ENCODE data around the gene G6PC3.
A peak's percentile ranks its signal among the peaks of the same experiment; 100 is the strongest.

Gene G6PC3

GRCh38 chr17:44109312-44109630 lies 38.7 kb downstream of the G6PC3 start:
- peak overlapping the region; percentile 70 for H3K4me3 ChIP-seq
- DNase-seq (ENCODE audit: low spot score): no peak
- TF ChIP-seq CTCF (IDR thresholded peaks at IDR 0.05): no peak

GRCh38 chr17:44110011-44110686 lies 39.6 kb downstream of the G6PC3 start:
- H3K27ac ChIP-seq: peak overlapping the region; percentile 88 to 97
- no peak for TF ChIP-seq CTCF (IDR thresholded peaks at IDR 0.05)
- H3K4me3 ChIP-seq: peak overlapping the region; percentile 70
- peak; percentile 75 for DNase-seq (ENCODE audit: low spot score)

More at GRCh38 chr17:44109312-44109630, 38.7 kb downstream of the G6PC3 start:
- H3K27ac ChIP-seq: peak overlapping the region; percentile 88 to 97

- Histone ChIP-seq H3K27ac (peak overlapping the region; percentile 88 to 97), H3K4me3 (peak overlapping the region; percentile 70)
- TF ChIP-seq CTCF (IDR thresholded peaks at IDR 0.05): no peak
- peak; percentile 99 for DNase-seq (ENCODE audit: low spot score)
Measured at GRCh38 chr17:44110823-44111633, 40.5 kb downstream of the G6PC3 start.

GRCh38 chr17:44111777-44112176 lies 41.2 kb downstream of the G6PC3 start:
- H3K27ac ChIP-seq: peak overlapping the region; percentile 88 to 97
- H3K4me3 ChIP-seq: peak overlapping the region; percentile 40
- TF ChIP-seq CTCF (IDR thresholded peaks at IDR 0.05): no peak
- no peak for DNase-seq (ENCODE audit: low spot score)

GRCh38 chr17:44112284-44113280 lies 42.0 kb downstream of the G6PC3 start:
- peak; percentile 76 for DNase-seq (ENCODE audit: low spot score)
- H3K4me3 ChIP-seq: no peak overlapping the region
- H3K27ac ChIP-seq: peak overlapping the region; percentile 88 to 97
- TF ChIP-seq CTCF (IDR thresholded peaks at IDR 0.05): no peak

- Histone ChIP-seq H3K27ac (peak overlapping the region; percentile 88 to 97), H3K4me3 (no peak overlapping the region)
- no peak for DNase-seq (ENCODE audit: low spot score)
- TF ChIP-seq CTCF (IDR thresholded peaks at IDR 0.05): no peak
Measured at GRCh38 chr17:44113382-44113781, 42.8 kb downstream of the G6PC3 start.
